K562 (cell line): ENCODE results near the gene SYNGR1. TPM values are rescaled to one million over a fixed set of nuclear protein-coding genes. Genes with fewer than 3 reads are reported as not detected.

Source experiments
- FUS ChIP-seq: fragments of 200-400 bp; formaldehyde crosslinking; optimal IDR thresholded peaks from 2 replicates; pipeline ENCODE3; 2017; ENCODE audit warnings: low read depth, low read length
- IRF1 ChIP-seq: sonication (generic); formaldehyde crosslinking; IDR thresholded peaks from 2 replicates; pipeline ENCODE4 v1.8.0; 2022; ENCODE audit warnings: missing genetic modification reagents, mild to moderate bottlenecking, borderline replicate concordance
- MEIS2 ChIP-seq: fragments of 450-650 bp; IDR thresholded peaks from 2 replicates; pipeline ENCODE4 v1.6.1; 2014; ENCODE audit warnings: mild to moderate bottlenecking; ENCODE audit not compliant: partially characterized antibody
- NCOA4 ChIP-seq: fragments of 450-650 bp; IDR thresholded peaks from 2 replicates; pipeline ENCODE4 v1.6.1; 2018; ENCODE audit warnings: mild to moderate bottlenecking; ENCODE audit not compliant: partially characterized antibody
- PHF8 ChIP-seq: fragments of 200-600 bp; sonication (generic); IDR thresholded peaks from 2 replicates; pipeline ENCODE4 v1.6.1; 2012; ENCODE audit warnings: mixed run types, mild to moderate bottlenecking, inconsistent platforms, low read length, moderate library complexity, borderline replicate concordance
- RCOR1 ChIP-seq, 2 experiments: IDR thresholded peaks; 2 replicates each; pipeline ENCODE4 v1.6.1; 2012; ENCODE audit warnings: low read depth in 2 of 2, low read length in 2 of 2, borderline replicate concordance in 1 of 2, improper control_type of control experiment in 1 of 2
- SNIP1 ChIP-seq: fragments of 450-650 bp; IDR thresholded peaks from 2 replicates; pipeline ENCODE4 v1.7.1; 2017; ENCODE audit warnings: low read depth, mild to moderate bottlenecking
- SREBF1 ChIP-seq: fragments of 150-350 bp; IDR thresholded peaks from 2 replicates; pipeline ENCODE4 v1.6.1; 2014; ENCODE audit warnings: antibody characterized with exemption, low read depth, low read length, borderline replicate concordance
- TARDBP ChIP-seq: fragments of 450-650 bp; IDR thresholded peaks from 2 replicates; pipeline ENCODE4 v1.6.1; 2016
- ZBTB7A ChIP-seq: IDR thresholded peaks from 2 replicates; pipeline ENCODE4 v1.6.1; 2011; ENCODE audit warnings: low read depth, mild to moderate bottlenecking, low read length, moderate library complexity, borderline replicate concordance; ENCODE audit not compliant: control insufficient read depth
- ZNF140 ChIP-seq: fragments of 250-450 bp; sonication (Bioruptor Pico); IDR thresholded peaks from 2 replicates; pipeline ENCODE4 v1.8.0; 2021; ENCODE audit warnings: moderate library complexity, mild to moderate bottlenecking, inconsistent platforms
- ZNF146 ChIP-seq: IDR thresholded peaks from one replicate; pipeline ENCODE4 v1.6.1; 2018; ENCODE audit warnings: missing compliant biosample characterization; ENCODE audit not compliant: unreplicated experiment
- polyA plus RNA-seq, 8 experiments: library from polyadenylated mRNA; depleted of rRNA in 4 of 8; stranded (reverse) in 5 of 8; unstranded in 3 of 8; fragments of >200 nt; fragmentation: Nextera tagmentation in 2 of 8; fragmentation: Illumina TruSeq in 1 of 8; extraction: Ambion mirVana in 2 of 8; extraction: Trizol in 1 of 8; gene quantifications; 2 replicates each; pipeline versions ENCODE4 v1.2.1 to v1.2.3, GENCODE V29; 2011 to 2014; ENCODE audit warnings: inconsistent platforms in 1 of 8, missing spikeins in 1 of 8
- total RNA-seq, 7 experiments: library from RNA; depleted of rRNA in 6 of 7; stranded (reverse); fragments of >200 nt in 6 of 7; fragmentation: Illumina TruSeq in 2 of 7; extraction: Trizol in 2 of 7; gene quantifications; 2 replicates each; pipeline versions ENCODE4 v1.2.1 to v1.2.3, GENCODE V29; 2011 to 2021; ENCODE audit warnings: low replicate concordance in 1 of 7
- TF ChIP-seq, protein P1 (sequence below): fragments of 450-650 bp; IDR thresholded peaks from 2 replicates; pipeline ENCODE4 v1.6.1; 2018; ENCODE audit not compliant: partially characterized antibody
- TF ChIP-seq, protein P2 (sequence below), 3 experiments: fragments of 200-800 bp in 1 of 3; fragments of 250-450 bp in 1 of 3; fragments of 450-650 bp in 1 of 3; sonication (Bioruptor Pico) in 1 of 3; sonication (Bioruptor generic) in 1 of 3; formaldehyde crosslinking in 1 of 3; IDR thresholded peaks; 2 replicates each; pipeline versions ENCODE4 v1.6.1 to v1.8.0; 2016 to 2022; ENCODE audit warnings: mild to moderate bottlenecking in 2 of 3, missing genetic modification characterization in 2 of 3, missing compliant biosample characterization in 1 of 3, moderate library complexity in 1 of 3
- TF ChIP-seq, protein P3 (sequence below): fragments of 200-800 bp; sonication (Bioruptor generic); IDR thresholded peaks from 2 replicates; pipeline ENCODE4 v1.6.1; 2017; ENCODE audit warnings: missing genetic modification characterization, missing compliant biosample characterization

The SYNGR1 gene
- total and polyA plus RNA-seq, 9 of the 15 experiments (the other 6 are each of a cell fraction or from before 2014, with no cell fraction given), result 1.8 to 15.9 (median 5.5) TPM

- TF ChIP-seq, protein P1, sequence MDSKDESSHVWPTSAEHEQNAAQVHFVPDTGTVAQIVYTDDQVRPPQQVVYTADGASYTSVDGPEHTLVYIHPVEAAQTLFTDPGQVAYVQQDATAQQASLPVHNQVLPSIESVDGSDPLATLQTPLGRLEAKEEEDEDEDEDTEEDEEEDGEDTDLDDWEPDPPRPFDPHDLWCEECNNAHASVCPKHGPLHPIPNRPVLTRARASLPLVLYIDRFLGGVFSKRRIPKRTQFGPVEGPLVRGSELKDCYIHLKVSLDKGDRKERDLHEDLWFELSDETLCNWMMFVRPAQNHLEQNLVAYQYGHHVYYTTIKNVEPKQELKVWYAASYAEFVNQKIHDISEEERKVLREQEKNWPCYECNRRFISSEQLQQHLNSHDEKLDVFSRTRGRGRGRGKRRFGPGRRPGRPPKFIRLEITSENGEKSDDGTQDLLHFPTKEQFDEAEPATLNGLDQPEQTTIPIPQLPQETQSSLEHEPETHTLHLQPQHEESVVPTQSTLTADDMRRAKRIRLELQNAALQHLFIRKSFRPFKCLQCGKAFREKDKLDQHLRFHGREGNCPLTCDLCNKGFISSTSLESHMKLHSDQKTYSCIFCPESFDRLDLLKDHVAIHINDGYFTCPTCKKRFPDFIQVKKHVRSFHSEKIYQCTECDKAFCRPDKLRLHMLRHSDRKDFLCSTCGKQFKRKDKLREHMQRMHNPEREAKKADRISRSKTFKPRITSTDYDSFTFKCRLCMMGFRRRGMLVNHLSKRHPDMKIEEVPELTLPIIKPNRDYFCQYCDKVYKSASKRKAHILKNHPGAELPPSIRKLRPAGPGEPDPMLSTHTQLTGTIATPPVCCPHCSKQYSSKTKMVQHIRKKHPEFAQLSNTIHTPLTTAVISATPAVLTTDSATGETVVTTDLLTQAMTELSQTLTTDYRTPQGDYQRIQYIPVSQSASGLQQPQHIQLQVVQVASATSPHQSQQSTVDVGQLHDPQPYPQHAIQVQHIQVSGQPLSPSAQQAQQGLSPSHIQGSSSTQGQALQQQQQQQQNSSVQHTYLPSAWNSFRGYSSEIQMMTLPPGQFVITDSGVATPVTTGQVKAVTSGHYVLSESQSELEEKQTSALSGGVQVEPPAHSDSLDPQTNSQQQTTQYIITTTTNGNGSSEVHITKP, result no peak
- TF ChIP-seq RCOR1 (IDR thresholded peaks at IDR 0.05; ENCODE audit: borderline replicate concordance in 1 of 2, low read depth in 2 of 2, low read length in 2 of 2) (no peak), SREBF1 (no peak), ZNF146 (CRISPR knock-in tag) (no peak), FUS (no peak), NCOA4 (no peak), ZNF140 (CRISPR knock-in tag) (no peak), IRF1 (CRISPR knock-in tag) (no peak), PHF8 (no peak), TARDBP (no peak), MEIS2 (no peak), ZBTB7A (no peak), SNIP1 (no peak)
- TF ChIP-seq, protein P2, sequence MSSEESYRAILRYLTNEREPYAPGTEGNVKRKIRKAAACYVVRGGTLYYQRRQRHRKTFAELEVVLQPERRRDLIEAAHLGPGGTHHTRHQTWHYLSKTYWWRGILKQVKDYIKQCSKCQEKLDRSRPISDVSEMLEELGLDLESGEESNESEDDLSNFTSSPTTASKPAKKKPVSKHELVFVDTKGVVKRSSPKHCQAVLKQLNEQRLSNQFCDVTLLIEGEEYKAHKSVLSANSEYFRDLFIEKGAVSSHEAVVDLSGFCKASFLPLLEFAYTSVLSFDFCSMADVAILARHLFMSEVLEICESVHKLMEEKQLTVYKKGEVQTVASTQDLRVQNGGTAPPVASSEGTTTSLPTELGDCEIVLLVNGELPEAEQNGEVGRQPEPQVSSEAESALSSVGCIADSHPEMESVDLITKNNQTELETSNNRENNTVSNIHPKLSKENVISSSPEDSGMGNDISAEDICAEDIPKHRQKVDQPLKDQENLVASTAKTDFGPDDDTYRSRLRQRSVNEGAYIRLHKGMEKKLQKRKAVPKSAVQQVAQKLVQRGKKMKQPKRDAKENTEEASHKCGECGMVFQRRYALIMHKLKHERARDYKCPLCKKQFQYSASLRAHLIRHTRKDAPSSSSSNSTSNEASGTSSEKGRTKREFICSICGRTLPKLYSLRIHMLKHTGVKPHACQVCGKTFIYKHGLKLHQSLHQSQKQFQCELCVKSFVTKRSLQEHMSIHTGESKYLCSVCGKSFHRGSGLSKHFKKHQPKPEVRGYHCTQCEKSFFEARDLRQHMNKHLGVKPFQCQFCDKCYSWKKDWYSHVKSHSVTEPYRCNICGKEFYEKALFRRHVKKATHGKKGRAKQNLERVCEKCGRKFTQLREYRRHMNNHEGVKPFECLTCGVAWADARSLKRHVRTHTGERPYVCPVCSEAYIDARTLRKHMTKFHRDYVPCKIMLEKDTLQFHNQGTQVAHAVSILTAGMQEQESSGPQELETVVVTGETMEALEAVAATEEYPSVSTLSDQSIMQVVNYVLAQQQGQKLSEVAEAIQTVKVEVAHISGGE (CRISPR knock-in tag; IDR thresholded peaks at IDR 0.05), result no peak
- TF ChIP-seq, protein P3, sequence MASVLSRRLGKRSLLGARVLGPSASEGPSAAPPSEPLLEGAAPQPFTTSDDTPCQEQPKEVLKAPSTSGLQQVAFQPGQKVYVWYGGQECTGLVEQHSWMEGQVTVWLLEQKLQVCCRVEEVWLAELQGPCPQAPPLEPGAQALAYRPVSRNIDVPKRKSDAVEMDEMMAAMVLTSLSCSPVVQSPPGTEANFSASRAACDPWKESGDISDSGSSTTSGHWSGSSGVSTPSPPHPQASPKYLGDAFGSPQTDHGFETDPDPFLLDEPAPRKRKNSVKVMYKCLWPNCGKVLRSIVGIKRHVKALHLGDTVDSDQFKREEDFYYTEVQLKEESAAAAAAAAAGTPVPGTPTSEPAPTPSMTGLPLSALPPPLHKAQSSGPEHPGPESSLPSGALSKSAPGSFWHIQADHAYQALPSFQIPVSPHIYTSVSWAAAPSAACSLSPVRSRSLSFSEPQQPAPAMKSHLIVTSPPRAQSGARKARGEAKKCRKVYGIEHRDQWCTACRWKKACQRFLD (CRISPR knock-in tag), result no peak
Measured at GRCh38 chr22:39316440-39317083, 33.2 kb upstream of the SYNGR1 start (continued).
